AG09319 (cell line): Measurements from ENCODE around the gene CP.

Experiments used
- DNase-seq: peaks from one replicate; pipeline ENCODE4 v3.0.0-alpha.2; 2010; ENCODE audit warnings: low read depth; ENCODE audit errors: extremely low read depth
- TF ChIP-seq, protein P1 (sequence below): IDR thresholded peaks from 2 replicates; pipeline ENCODE4 v1.5.1; 2011; ENCODE audit warnings: low read depth, mild to moderate bottlenecking, inconsistent platforms, low read length, moderate library complexity

The CP gene

GRCh38 chr3:149162007-149162406 is 59.6 kb downstream of the CP start:
- DNase-seq = no peak

GRCh38 chr3:149160754-149161300 is 60.8 kb downstream of the CP start:
- TF ChIP-seq, protein P1, sequence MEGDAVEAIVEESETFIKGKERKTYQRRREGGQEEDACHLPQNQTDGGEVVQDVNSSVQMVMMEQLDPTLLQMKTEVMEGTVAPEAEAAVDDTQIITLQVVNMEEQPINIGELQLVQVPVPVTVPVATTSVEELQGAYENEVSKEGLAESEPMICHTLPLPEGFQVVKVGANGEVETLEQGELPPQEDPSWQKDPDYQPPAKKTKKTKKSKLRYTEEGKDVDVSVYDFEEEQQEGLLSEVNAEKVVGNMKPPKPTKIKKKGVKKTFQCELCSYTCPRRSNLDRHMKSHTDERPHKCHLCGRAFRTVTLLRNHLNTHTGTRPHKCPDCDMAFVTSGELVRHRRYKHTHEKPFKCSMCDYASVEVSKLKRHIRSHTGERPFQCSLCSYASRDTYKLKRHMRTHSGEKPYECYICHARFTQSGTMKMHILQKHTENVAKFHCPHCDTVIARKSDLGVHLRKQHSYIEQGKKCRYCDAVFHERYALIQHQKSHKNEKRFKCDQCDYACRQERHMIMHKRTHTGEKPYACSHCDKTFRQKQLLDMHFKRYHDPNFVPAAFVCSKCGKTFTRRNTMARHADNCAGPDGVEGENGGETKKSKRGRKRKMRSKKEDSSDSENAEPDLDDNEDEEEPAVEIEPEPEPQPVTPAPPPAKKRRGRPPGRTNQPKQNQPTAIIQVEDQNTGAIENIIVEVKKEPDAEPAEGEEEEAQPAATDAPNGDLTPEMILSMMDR = no peak
- DNase-seq = no peak

More at GRCh38 chr3:149162007-149162406, 59.6 kb downstream of the CP start:
- TF ChIP-seq, protein P1 = no peak

GRCh38 chr3:149153402-149153801 is 68.2 kb downstream of the CP start:
- TF ChIP-seq, protein P1 = no peak
- no peak for DNase-seq

- TF ChIP-seq, protein P1 = no peak
- no peak for DNase-seq
Observed at GRCh38 chr3:149152420-149152819, 69.2 kb downstream of the CP start.

GRCh38 chr3:149151843-149152242 is 69.8 kb downstream of the CP start:
- TF ChIP-seq, protein P1 = no peak
- DNase-seq = peak; percentile 18

DNA sequence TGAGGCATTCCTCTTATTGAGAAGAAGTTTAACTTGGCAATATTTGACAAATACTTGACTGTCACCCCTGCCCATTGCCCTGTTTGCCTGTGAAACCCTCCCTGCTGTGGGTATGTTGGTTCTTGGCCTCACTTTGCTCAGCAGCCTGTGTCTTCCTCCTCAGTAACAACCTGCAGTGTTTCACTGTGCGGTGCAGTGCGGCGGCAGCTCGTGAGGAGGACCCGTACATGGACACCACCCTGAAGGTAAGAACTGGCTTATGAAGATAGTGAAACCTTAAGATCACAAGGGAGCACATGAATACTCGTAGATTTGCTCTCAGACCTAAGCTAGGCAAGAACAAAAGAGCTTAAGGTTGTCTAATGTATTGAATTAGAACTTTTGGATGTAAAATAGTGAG is 71.2 kb downstream of the CP start:
- TF ChIP-seq, protein P1 = no peak
- no peak for DNase-seq

- DNase-seq = no peak
- TF ChIP-seq, protein P1 = no peak
Observed at GRCh38 chr3:149145974-149146373, 75.7 kb downstream of the CP start.
